HG03039 (cell line): ENCODE results near the gene LAPTM4A.
"Not testable (repeated sequence)": the region's sequence is repeated elsewhere in the genome, so short reads cannot be mapped to it uniquely, and the experiment has no call there.

Experiments
- ATAC-seq: cut with Tn5 transposase; IDR thresholded peaks from one replicate; pipeline ENCODE4 v1.9.1; 2021; ENCODE audit warnings: mild to moderate bottlenecking, moderate library complexity; ENCODE audit not compliant: unreplicated experiment

Gene LAPTM4A

DNA sequence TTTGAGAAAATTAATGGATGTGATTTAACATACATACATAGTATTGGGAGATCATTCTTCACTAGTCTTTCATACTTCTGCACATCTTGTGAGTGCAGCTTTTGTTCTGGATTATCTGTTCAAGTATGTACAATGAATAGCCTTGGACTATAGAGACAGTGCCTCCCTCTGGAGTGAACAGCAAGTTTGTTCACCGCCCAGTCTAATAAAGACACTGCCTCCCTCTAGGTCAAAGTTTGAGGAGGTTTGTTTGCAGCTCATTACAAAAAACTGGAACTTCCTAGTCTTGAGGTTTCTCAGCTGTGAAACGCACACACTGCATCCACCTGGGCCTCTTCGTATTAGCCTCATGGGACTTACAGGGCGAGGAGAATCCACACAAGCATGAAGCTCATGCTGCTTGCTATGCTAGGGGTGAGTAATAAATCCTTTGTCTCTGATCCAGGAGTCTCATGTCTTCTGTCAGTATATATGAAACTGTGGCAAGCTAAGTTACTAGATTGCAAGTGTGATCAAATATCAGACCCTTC, 26.0 kb upstream of the LAPTM4A start:
- no peak for ATAC-seq

DNA sequence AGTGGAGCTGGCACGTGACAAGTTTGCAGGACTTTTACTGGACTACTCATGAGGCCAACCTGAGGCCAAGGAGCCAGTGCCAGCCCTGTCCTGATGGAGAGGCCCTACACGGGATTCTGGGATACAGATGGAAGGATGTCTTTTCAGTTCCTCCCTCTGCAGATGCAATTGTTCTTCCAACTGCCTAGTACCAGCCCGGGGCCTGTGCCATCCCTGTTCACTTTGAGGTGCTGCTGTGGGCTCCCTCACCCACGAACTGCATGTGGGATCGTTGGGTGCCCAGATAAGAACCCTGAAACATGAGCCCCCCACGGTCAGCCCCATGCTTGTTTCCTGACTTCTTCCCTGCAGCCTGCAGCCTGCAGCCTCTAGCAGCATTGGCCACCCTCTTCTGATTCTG, 25.3 kb upstream of the LAPTM4A start:
- no peak for ATAC-seq

DNA sequence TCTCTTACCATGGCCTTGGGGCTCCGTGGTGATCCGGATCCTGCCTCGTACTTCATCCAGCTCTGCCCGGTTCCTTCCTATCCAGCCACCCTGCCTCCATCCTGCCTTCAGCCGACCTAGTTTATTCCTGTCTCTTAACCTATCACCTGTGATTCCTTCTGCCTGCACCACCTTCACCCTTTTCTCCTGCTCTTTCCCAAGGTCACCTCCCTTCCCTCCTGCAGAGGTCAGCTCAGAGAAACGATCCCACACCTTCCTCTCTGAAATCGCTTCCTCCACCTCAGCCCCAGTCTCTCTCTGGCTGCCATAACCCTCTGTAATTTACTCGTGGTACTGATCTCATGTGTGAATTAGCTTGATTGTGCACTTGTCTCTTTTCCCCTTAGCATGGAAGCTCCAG, 23.5 kb upstream of the LAPTM4A start:
- no peak for ATAC-seq

DNA sequence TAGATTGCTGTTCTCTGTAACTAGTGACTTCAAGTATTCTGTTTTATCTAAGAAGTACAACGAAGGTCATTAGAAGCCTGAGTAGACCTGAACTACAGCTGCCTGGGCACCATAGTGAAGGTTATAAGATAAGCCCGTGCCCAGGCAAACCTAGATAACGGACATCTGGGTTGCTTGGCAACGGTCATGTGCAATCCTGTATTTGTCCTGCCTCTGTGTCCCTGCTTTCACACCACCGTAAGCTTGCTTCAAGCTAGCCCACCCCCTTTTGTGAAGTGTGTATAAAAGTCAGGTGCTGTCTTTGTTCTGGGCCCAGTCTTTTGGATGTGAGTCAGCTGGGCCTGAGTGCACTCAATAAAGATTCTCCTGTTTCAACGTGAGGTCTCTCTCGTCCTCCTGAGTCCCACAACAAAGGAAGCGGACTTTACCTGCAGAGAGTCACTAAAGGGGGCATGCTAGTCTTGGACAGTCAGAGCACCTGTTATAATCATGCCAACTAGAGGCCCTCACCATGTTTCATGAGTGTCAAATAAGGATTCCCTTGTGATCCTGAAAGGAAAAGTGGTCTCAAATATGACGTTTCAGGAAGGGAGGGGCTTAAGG, 22.7 kb upstream of the LAPTM4A start:
- ATAC-seq = not testable (repeated sequence)

DNA sequence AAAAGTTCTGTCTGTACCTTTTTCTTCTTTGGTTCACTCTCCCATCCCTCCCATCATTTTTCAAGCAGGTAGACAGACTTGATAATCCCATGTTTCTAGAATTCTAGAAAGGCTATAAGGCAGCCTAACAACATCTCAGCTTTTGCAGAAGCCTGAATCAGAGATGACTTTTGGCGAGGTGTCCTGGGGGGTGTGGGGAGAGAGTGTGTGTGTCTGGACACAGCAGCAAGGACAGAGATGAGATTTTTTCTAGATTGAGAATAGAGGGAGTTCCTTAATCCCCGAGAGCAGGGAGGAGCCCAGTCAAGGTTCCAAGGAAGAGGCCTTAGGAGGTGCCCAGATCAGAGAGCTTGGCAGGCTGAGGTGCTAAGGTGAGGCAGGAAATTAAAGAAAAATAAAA, 22.0 kb upstream of the LAPTM4A start:
- no peak for ATAC-seq

DNA sequence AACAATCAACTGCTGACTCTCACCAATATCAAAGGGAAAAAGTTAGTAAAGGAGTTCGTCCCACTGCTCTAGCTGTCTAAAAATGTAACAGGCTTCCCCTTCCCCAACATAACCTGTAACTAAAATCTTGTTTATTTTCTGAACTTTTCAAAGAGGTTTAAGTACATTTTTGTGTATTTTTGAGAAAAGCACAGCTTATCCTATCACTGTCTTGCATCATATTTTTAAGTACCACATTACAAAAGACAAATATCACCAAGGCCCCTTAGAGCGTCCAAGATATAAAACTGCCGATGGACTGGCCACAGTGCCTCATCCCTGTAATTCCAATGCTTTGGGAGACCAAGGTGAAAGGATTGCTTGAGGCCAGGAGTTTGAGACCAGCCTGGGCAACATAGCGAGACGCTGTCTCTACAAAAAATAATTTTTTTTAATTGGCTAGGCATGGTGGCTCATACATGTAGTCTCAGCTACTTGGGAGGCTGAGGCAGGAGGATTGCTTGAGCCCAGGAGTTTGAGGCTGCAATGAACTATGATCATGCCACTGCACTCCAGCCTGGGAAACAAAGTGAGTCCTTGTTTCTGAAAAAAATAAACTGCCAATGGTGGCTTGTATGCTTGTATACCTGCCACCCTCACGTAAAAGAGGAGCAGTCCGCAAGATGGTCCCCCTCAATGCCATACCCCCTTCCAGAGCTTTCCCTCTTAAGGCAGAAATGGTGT, 21.2 kb upstream of the LAPTM4A start:
- no peak for ATAC-seq

DNA sequence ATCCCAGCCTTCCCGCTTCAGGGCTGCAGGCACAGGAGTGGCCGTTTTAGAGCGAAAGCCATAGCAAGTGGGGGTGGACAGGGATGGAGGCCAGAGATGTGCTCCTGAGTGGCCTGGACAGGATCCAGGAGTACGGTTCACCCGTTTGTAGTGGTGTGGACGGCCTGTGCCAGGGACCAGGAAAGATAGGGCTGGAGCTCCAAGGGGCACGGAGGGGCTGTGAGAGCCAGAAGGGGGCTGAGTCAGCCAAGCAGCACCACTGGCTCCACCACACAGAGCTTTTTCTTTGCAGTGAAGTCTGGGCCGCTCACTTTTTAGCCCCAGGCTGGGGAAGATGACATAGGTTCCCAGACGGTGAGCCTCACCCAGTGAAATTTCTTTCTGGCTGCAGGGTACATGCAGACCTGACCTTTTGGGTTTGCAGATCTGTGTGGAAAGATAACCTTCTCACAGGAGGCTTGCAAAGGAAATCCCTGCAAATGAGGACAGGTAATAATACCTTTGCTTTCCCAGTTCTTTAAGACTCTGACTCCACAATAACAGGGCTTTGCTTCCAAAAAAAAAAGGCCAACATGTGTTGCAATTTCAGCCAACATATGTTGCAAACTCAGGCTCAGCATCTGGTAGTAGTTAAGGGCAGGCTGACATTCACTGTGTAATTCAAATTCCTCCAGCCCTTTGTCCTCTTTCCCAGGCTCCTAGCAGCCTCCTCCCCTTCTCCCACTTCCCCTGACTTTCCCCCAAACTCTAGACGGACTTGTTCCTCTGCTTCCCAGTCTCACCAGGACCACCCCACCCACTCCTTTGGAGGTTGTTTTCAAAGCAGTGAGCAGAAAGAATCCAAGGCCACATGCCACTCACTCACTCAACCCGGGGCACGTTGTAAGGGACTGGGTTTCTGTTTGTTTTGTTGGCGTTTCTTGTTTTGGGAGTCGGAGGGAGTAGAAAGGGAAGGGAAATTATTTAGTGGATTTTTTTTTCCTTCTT, 20.3 kb upstream of the LAPTM4A start:
- no peak for ATAC-seq

DNA sequence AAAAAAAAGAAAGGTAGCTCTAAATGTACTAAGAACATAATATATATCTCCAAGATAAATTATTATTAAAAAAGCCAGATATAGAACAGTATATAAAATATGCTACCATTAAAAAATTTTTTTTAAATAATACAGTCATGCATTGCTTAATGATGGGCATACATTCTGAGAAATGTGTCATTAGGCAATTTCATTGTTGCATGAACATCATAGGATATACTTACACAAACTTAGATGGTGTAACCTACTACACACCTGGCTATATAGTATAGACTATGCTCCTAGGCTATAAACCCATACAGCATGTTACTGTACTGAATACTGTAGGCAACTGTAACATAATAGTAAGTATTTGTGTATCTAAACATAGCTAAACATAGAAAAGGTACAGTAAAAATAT, 18.3 kb upstream of the LAPTM4A start:
- ATAC-seq = no peak

DNA sequence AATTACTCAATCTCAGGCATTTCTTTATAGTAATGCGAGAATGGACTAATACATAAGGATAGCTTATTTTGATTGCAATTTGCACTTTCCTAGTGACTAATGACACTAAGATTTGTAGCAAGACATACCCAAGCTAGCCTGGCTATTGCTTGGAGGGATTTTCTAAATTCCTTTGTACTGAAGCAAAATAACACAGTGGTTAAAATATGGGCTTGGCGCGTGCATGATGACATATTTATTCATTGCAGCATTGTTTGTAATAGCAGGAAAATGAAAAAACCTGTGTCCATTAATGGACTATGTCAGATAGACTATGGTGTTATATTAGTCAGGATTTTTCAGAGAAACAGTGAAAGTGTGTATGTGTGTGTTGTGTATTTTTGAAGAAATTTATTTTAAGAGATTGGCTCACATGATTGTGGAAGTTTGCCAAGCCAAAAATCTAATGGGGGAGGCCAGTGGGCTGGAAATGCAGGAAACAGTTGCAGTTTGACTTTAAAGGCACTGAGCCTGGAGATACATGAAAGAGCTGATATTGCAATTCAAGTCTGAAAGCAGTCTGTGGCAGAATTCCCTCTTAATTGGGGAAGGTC, 16.7 kb upstream of the LAPTM4A start:
- no peak for ATAC-seq

DNA sequence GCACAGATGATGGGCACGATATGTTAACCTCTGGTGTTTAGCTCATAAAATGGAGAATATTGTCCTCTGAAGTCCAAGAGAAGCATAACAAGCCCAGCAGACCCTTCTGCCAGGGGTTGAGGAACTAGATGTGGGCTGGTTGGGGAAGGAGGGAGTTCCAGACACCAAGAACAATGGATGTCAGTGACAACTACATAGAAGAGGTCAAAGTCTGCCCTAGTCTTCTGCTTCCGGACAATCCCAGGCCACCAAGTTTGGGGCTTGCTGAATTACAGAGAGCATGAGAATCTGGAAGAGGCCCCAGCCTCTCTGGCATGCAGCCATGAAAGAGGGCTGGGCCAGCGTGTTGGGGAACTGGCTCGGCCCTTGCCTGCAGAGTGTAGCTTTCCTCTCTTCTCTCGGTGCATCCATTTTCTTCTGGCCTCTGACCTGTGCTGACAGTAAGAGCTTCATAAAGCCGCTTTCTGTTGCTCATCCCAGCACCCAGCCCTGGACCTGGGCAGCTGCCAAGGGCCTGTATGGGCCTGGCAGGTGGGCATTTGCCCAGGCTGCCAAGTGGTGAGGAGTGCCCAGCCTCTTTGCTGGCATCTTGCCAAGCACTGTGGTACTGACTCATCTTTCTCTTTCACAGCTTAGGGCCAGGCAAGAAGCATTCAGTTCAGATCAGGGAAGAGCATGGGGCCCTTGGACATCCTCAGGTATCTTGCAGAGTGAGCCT, 14.6 kb upstream of the LAPTM4A start:
- ATAC-seq = no peak

DNA sequence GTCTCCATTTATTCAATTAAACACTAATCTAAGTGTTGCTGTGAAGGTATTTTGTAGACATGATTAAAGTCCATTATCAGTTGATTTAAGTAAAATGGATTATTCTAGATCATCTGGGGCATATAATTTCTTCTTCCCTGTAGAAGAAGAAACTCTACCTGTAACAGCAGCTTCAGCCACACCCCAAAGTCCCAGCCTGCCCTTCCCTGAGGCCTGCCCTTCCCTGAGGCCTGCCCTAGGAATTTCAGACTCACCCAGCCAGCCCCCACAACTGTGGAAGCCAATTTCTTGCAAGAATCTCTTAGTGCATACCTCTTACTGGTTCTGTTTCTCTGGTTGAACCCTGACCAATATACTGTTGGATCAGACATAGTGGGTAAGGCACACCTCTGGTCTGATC, 13.4 kb upstream of the LAPTM4A start:
- no peak for ATAC-seq

DNA sequence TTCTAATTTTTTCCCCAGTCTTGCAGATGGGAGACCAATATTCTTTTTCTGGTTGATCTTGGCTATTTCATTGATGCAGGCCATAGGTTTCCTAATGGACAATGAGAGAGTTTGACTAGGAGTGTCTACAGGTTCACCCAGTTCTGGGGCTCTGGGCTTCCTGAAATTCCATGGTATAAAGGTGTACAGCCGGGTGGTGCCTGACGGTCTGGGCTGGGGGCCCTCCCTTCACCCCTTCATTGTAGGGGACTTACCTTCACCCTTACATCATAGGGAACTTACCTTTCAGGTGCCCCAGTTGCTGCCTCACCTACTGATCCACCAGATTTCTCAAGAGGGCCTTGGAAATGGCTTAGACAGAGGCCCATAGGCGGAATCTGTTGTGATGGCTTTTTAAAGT, 13.0 kb upstream of the LAPTM4A start:
- no peak for ATAC-seq

DNA sequence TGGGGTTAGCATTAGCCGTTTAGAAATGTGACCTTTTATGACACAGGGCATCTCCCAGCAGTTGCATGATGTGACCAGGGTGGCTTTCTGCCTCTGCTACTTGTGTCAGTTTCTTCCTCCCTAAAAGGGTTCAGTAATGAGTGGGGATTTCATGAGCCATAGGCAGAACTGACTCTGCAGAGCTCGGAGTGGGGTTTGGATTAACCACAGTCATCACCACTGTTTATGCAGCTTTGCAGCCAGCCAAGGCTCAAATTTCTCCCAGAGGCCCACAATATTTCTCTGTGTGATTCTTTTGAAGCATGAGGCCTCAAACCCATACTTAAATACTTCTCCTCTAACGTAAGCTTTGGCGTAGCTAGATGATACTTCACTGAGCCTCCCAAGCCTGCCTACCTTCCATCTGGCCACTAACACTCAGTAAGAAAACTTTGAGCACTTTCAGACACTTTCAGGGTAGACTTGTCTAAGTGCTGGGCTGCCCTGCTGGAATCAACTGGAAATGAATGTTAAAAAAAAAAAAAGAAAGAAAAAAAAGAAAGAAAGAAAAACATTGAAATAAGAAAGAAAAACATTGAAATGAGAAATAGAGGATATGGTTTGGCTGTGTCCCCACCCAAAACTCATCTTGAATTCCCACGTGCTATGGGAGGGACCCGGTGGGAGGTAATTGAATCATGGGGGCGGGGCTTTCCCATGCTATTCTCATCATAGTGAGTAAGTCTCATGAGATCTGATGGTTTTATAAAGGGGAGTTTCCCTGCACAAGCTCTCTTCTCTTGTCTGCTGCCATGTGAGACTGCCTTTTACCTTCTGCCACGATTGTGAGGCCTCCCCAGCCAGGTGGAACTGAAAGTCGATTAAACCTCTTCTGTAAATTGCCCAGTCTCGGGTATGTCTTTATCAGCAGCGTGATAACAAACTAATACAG, 11.5 kb upstream of the LAPTM4A start:
- ATAC-seq = no peak

DNA sequence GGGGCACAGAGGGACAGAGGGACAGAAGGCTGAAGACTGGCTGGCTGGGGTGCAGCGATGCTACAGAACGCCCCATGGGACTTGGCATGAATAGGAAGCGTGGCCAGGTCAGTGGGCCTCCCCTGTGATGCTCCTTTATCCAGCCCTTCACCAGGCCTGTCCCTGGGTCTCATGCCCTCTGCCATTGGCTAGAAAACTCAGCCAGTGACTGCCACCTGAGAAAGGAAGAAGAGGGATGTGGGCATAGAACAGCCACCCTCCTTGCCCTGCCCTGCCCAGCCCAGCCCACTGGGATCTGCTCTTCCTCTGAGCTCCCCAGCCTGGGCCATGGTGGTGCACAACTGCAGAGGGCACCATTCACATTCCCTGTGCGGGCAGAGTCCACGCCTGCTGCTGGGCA, 10.5 kb upstream of the LAPTM4A start:
- ATAC-seq = no peak

DNA sequence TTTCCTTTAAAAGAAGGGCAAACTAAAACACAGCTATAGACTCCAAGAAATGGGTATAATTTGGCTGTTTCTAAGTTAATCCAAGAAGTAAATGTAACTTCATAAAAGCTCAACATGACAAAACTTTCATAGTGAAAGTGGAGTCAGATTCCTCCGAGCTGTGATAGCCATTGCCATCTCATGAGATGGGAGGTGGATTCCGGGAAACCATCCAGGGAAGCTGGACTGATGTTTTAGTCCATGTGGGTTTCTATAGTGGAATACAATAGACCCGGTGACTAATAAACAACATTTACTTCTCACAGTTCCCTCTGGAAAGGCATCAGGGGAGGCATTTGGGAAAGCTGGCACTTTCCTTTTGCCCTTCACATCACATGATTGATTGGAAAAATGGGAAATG, 10.0 kb upstream of the LAPTM4A start:
- ATAC-seq = no peak

DNA sequence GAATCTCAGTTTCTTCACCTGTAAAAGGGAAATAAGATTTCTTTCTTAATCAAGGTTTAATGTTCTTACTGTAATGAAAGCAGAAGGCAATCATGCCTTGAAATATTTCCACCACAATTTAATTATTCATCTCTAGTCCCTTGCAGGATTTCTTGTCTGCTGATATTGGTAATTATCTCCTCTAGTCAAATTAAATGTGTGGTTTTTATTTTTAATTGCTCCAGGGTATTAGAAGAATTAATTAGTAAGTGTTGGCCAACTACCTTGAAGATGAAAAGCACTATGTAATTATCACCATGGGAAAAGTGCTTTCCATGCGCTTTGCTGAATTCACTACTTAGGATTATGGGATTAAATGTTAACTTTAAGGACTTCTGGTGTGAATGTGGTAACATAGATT, 8.7 kb upstream of the LAPTM4A start:
- no peak for ATAC-seq

DNA sequence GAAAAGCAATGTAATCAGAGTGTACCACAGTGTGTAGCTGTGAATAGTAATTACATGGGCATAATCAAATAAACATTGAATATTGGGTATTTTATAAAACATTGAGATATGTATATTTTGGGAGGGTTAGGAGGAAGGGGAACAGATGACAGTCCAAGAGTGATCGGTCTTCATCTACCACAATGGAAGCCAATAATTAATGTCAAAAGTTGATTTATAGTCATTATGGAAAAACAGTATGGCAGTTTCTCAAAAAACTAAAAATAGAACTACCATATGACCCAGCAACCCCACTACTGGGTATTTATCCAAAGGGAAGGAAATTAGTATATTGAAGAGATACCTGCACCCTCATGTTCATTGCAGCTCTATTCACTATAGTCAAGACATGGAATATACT, 5.8 kb upstream of the LAPTM4A start:
- ATAC-seq = no peak

DNA sequence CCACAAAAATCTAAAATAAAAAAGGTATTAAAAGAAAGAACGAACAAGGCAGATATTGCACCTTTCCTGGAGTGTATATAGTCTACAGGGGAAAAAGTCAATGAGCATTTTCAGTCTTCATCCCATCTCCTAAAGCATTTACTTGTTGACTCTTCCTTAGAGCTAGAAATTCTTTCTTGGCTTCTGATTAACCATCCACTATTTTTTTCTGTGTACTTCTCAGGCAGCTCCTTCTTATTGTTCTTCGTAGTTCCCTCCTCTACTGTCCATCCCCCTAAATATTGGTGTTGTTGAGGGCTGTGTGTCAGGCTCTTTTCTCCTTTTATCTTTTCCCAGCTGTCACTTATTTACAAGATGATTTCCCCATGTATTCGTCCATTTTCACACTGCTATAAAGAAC, 3.5 kb upstream of the LAPTM4A start:
- no peak for ATAC-seq

DNA sequence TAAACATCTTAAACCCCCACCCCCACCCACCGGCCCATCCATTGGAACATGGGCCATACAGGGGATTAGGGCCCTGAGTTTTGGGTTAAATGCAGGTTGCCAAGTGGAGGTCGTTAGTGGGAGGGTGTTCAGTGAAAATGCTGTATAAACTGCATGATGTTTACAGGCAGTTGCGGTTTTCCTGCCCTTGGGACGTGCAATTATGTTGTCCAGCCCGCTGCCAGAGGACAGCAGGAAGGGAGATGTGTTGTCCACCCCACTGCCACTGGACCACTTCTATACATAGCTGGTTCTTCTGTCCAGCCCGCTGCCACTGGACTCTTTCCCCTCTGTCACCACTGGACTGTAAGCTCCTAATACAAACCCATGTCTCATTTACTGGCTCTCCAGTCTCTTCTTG, 2.7 kb upstream of the LAPTM4A start:
- ATAC-seq = no peak
